ENCODE measurements around the gene KCNA5.

The KCNA5 gene

GRCh38 chr12:5027046-5027821, 16.4 kb upstream of the KCNA5 start:
- FAIRE-seq: no peak

GRCh38 chr12:5030066-5030465, 13.6 kb upstream of the KCNA5 start:
- FAIRE-seq: no peak

- FAIRE-seq: no peak
Measured at GRCh38 chr12:5031242-5031641, 12.4 kb upstream of the KCNA5 start.

- no peak for FAIRE-seq
Measured at GRCh38 chr12:5031958-5032357, 11.7 kb upstream of the KCNA5 start.

- FAIRE-seq: no peak
Measured at GRCh38 chr12:5032821-5033220, 10.9 kb upstream of the KCNA5 start.

GRCh38 chr12:5033883-5034282, 9.8 kb upstream of the KCNA5 start:
- FAIRE-seq: no peak

- no peak for FAIRE-seq
Measured at GRCh38 chr12:5034603-5035002, 9.1 kb upstream of the KCNA5 start.

- FAIRE-seq: no peak
Measured at GRCh38 chr12:5035618-5036017, 8.1 kb upstream of the KCNA5 start.

GRCh38 chr12:5036031-5036430, 7.6 kb upstream of the KCNA5 start:
- no peak for FAIRE-seq

GRCh38 chr12:5037795-5038357, 5.8 kb upstream of the KCNA5 start:
- no peak for FAIRE-seq

GRCh38 chr12:5038781-5039311, 4.8 kb upstream of the KCNA5 start:
- FAIRE-seq: no peak

GRCh38 chr12:5039815-5040214, 3.9 kb upstream of the KCNA5 start:
- no peak for FAIRE-seq

GRCh38 chr12:5040368-5040767, 3.3 kb upstream of the KCNA5 start:
- FAIRE-seq: no peak

- no peak for FAIRE-seq
Measured at GRCh38 chr12:5044420-5045295, 979 bp downstream of the KCNA5 start.

- no peak for FAIRE-seq
Measured at GRCh38 chr12:5047094-5047493, 3.4 kb downstream of the KCNA5 start.

GRCh38 chr12:5047729-5048128, 4.0 kb downstream of the KCNA5 start:
- no peak for FAIRE-seq

- FAIRE-seq: no peak
Measured at GRCh38 chr12:5050542-5050941, 6.9 kb downstream of the KCNA5 start.

- FAIRE-seq: no peak
Measured at GRCh38 chr12:5051334-5051733, 7.7 kb downstream of the KCNA5 start.

- no peak for FAIRE-seq
Measured at GRCh38 chr12:5051913-5052312, 8.2 kb downstream of the KCNA5 start.

GRCh38 chr12:5052348-5052747, 8.7 kb downstream of the KCNA5 start:
- FAIRE-seq: no peak

- FAIRE-seq: no peak
Measured at GRCh38 chr12:5059358-5059757, 15.7 kb downstream of the KCNA5 start.

GRCh38 chr12:5060958-5061357, 17.3 kb downstream of the KCNA5 start:
- FAIRE-seq: no peak

- no peak for FAIRE-seq
Measured at GRCh38 chr12:5063149-5063548, 19.5 kb downstream of the KCNA5 start.

Data from colon (tissue), 2 donors.